Uterus (tissue), 4 donors: ENCODE results near the gene CIRBP. TPM values are rescaled to one million over a fixed set of nuclear protein-coding genes. Genes with fewer than 3 reads are reported as not detected.
"Not testable (repeated sequence)": the region's sequence is repeated elsewhere in the genome, so short reads cannot be mapped to it uniquely, and the experiment has no call there.

Experiments
- DNase-seq, 2 donors: peaks; one replicate each; pipeline ENCODE4 v3.0.0-alpha.2; 2019 to 2020
- H3K27ac ChIP-seq, 2 donors: fragments of 200-600 bp; sonication (generic); 1 replicate in 1 of 2; 2 replicates in 1 of 2; pipeline ENCODE4 v1.5.1; 2016 to 2018
- H3K27me3 ChIP-seq, 2 donors: fragments of 200-600 bp; sonication (generic); one replicate each; pipeline ENCODE4 v1.5.1; 2018 to 2019; ENCODE audit warnings: control low read depth in 1 of 2
- H3K36me3 ChIP-seq, 2 donors: fragments of 200-600 bp; sonication (generic); one replicate each; pipeline ENCODE4 v1.5.1; 2019; ENCODE audit warnings: control low read depth in 1 of 2
- H3K4me1 ChIP-seq, 2 donors: fragments of 200-600 bp; sonication (generic); one replicate each; pipeline ENCODE4 v1.5.1; 2018 to 2019; ENCODE audit warnings: control low read depth in 1 of 2
- H3K4me3 ChIP-seq, 2 donors: fragments of 200-600 bp; sonication (generic); 1 replicate in 1 of 2; 2 replicates in 1 of 2; pipeline ENCODE4 v1.5.1; 2018 to 2019; ENCODE audit warnings: mild to moderate bottlenecking in 1 of 2
- H3K9me3 ChIP-seq, 2 donors: fragments of 200-600 bp; sonication (generic); one replicate each; pipeline ENCODE4 v1.5.1; 2019; ENCODE audit warnings: control low read depth in 1 of 2
- POLR2A ChIP-seq, 2 donors: fragments of 450-650 bp; IDR thresholded peaks; one replicate each; pipeline ENCODE4 v1.6.1; 2016; ENCODE audit warnings: antibody characterized with exemption in 2 of 2, mild to moderate bottlenecking in 1 of 2, moderate library complexity in 1 of 2
- intact Hi-C: fragments of 100-400 bp; cut with DNase I; formaldehyde crosslinking; loops from one replicate; pipeline ENCODE4 v1.15.1; 2023; ENCODE audit warnings: low total_unique reads
- total RNA-seq, 4 donors: library from RNA; depleted of rRNA in 3 of 4; stranded (reverse); fragments of >200 nt in 3 of 4; gene quantifications; one replicate each; pipeline versions ENCODE4 v1.1.0 to v1.2.4, GENCODE V29; 2014 to 2023
- TF ChIP-seq, protein P1 (sequence below), 4 experiments: fragments of 200-600 bp in 2 of 4; fragments of 450-650 bp in 2 of 4; sonication (generic) in 2 of 4; IDR thresholded peaks; one replicate each; pipeline ENCODE4 v1.5.1; 2016 to 2019; ENCODE audit warnings: antibody characterized with exemption in 4 of 4, mild to moderate bottlenecking in 2 of 4, moderate library complexity in 1 of 4
- donor health status: DM: yes; HTN: yes; CAD: no.

CIRBP gene
- total RNA-seq, 4 donors from 2014 or later: 235 to 950 (median 535) TPM

DNA sequence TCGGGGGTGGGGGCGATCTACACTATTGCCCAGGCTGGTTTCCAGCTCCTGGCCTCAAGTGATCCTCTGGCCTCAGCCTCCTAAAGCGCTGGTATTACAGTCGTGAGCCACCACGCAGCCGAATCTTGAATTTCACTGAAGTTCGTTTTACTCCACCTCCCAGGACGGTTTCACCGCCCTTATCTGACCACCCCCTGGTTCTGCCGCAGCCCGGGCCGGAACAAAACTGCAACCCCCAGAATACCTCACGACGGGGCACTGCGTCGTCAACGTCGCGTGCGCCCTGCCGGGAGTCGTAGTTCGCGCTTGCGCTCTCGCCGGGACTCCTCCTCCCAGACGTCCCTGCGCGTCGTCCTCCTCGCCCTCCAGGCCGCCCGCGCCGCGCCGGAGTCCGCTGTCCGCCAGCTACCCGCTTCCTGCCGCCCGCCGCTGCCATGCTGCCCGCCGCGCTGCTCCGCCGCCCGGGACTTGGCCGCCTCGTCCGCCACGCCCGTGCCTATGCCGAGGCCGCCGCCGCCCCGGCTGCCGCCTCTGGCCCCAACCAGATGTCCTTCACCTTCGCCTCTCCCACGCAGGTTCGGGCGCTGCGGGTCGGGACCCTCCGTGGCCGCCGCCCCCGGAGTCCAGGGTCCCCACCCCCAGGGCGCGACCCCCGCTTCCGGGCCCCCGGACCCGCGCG, 27.6 kb upstream of the CIRBP start, which contains the start of gene ATP5F1D:
TSS of gene ATP5F1D (plus strand) at position 335 of the 679 bp plus-strand sequence. CDS start at position 435, 100 bp downstream.
- peak; percentile 75 to 87 for TF ChIP-seq POLR2A (IDR thresholded peaks at IDR 0.05)
- TF ChIP-seq, protein P1, sequence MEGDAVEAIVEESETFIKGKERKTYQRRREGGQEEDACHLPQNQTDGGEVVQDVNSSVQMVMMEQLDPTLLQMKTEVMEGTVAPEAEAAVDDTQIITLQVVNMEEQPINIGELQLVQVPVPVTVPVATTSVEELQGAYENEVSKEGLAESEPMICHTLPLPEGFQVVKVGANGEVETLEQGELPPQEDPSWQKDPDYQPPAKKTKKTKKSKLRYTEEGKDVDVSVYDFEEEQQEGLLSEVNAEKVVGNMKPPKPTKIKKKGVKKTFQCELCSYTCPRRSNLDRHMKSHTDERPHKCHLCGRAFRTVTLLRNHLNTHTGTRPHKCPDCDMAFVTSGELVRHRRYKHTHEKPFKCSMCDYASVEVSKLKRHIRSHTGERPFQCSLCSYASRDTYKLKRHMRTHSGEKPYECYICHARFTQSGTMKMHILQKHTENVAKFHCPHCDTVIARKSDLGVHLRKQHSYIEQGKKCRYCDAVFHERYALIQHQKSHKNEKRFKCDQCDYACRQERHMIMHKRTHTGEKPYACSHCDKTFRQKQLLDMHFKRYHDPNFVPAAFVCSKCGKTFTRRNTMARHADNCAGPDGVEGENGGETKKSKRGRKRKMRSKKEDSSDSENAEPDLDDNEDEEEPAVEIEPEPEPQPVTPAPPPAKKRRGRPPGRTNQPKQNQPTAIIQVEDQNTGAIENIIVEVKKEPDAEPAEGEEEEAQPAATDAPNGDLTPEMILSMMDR (IDR thresholded peaks at IDR 0.05): peak in 2 of 4 experiments; percentile 20 to 39
- Histone ChIP-seq H3K9me3 (no peaks in the 10 kb centered on the region), H3K36me3 (no peaks in the 10 kb centered on the region), H3K27me3 (peaks cover 0 to 4% of the 10 kb centered on the region in 2 donors), H3K27ac (peak within 1 kb of the TSS; percentile 93 to 97), H3K4me3 (peak within 1 kb of the TSS; percentile 44 to 51), H3K4me1 (peaks cover 0 to 28% of the 10 kb centered on the region in 2 donors)
- intact Hi-C loops: no loop called here
- DNase-seq: peak; percentile 93 to 94

DNA sequence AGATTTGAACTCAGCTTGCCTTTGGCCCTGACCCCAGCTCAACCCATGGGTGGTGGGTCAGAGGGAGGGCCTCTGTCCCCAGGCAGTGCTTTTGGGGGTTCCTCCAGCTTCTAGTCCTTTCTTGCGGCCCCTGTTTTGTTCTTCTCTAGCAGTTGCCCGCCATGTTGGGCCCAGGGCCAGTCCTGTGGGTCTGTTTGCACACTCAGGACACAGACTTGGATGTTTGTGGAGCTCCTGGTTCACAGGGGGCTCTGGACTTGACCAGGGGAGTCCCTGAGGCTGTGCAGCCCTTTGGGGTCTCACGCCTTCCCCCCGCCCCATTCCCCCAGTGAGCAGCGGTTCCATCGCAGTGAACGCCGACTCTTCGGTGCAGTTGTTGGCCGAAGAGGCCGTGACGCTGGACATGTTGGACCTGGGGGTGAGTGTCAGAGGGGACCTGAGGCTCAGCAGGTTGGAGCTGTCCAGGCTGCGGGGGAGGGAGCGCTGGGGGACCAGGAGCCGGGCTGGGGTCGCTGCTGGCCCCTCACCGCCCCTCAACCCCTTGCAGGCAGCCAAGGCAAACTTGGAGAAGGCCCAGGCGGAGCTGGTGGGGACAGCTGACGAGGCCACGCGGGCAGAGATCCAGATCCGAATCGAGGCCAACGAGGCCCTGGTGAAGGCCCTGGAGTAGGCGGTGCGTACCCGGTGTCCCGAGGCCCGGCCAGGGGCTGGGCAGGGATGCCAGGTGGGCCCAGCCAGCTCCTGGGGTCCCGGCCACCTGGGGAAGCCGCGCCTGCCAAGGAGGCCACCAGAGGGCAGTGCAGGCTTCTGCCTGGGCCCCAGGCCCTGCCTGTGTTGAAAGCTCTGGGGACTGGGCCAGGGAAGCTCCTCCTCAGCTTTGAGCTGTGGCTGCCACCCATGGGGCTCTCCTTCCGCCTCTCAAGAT, 25.1 kb upstream of the CIRBP start:
- Histone ChIP-seq H3K36me3 (no peaks in the 10 kb centered on the region), H3K27ac (peak overlapping the region; percentile 88 to 97), H3K4me1 (peaks cover 0 to 18% of the 10 kb centered on the region in 2 donors), H3K27me3 (no peaks in the 10 kb centered on the region), H3K4me3 (no peak overlapping the region), H3K9me3 (no peaks in the 10 kb centered on the region)
- peak; percentile 89 to 90 for DNase-seq
- intact Hi-C loops: loop anchor here (1.0 kb wide), 1 partner anchor 22 kb away; no protein-coding TSS in a partner anchor
- TF ChIP-seq POLR2A (IDR thresholded peaks at IDR 0.05): peak in 1 of 2 donors; percentile 44
- TF ChIP-seq, protein P1 (IDR thresholded peaks at IDR 0.05): peak; percentile 96 to 100 (median 99)

DNA sequence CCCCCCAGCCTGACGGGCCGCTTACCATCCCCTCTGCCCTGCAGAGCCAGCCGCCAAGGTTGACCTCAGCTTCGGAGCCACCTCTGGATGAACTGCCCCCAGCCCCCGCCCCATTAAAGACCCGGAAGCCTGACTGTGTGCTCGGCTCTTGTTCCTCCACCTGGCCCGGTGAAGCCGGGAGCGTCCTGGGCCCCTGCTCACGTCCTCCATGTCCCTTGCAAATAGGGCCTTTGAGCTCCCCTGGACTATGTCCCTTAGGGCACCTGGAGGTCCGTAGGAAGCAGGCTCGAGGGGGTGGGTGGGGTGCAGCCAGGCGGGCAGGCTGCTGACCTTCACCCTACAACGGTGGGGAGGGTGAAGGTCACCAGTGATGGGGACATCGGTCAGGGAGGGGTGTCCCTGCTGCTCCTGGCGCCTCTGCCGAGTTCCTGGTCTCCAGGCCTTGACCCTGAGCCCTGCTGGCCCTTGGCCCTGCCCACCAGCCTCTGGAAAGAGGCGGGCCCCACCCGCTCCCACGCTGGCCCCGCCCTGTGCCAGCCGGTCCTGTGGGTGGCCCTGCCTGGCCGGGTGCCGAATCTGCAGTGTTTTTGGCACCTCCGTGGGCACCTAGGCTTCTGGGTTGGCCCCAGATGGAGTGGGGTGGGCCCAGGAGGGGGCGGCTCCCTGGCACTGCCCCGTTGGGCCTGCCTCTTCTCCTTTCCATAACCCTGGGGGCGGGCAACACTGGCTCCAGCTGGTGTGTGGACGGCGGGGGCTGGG, 24.3 kb upstream of the CIRBP start:
- H3K27me3 ChIP-seq: no peaks in the 10 kb centered on the region
- H3K9me3 ChIP-seq: no peaks in the 10 kb centered on the region
- peak overlapping the region; percentile 88 to 97 for H3K27ac ChIP-seq
- no peaks in the 10 kb centered on the region for H3K36me3 ChIP-seq
- no peak for TF ChIP-seq POLR2A (IDR thresholded peaks at IDR 0.05)
- TF ChIP-seq, protein P1 (IDR thresholded peaks at IDR 0.05): no peak
- H3K4me3 ChIP-seq: no peak overlapping the region
- peak; percentile 57 to 66 for DNase-seq
- intact Hi-C loops: loop anchor here (1.0 kb wide), 1 partner anchor 21 kb away; no protein-coding TSS in a partner anchor
- peaks cover 0 to 18% of the 10 kb centered on the region in 2 donors for H3K4me1 ChIP-seq

DNA sequence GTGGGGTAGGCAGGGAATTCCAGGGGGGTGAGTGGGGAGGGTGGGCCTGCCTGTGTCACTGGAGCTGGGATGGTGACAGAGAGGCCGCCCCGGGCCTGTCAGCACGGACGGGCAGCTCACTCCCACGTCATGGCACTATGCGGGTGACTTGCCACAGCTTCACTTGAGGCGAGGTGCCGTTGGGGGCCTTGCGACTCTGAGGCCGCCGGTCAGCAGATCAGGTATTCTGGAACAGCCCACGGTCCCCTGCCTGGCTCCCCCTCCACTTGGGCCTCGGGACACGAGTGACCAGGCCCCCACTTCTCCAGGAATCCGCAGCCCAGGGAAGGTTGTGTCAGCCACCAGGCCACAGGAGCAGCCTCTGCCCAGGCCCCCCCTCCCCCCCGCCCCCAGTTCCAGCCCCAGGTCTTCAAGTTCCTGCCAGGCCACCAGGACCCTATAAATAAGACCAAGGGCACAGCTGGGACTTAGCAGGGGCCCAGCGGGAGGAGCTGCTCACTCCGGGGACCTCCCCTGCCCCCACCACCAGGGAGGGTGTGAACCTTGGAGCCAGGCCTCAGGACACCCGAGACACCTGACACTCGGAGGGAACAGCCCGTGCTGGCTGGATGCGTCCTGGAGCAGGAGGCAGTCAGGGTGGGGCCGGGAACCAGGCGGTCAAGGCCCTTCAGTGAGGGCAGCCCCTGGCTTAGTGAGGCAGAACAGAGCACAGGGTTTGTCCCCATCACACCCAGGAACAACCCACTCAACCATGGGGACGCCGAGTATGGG, 23.5 kb upstream of the CIRBP start:
- Histone ChIP-seq H3K27ac (peak overlapping the region; percentile 88 to 97), H3K9me3 (no peaks in the 10 kb centered on the region), H3K36me3 (no peaks in the 10 kb centered on the region), H3K4me3 (no peak overlapping the region), H3K4me1 (peaks cover 0 to 18% of the 10 kb centered on the region in 2 donors), H3K27me3 (no peaks in the 10 kb centered on the region)
- DNase-seq: peak; percentile 50 to 66
- intact Hi-C loops: no loop called here
- TF ChIP-seq, protein P1 (IDR thresholded peaks at IDR 0.05): no peak
- no peak for TF ChIP-seq POLR2A (IDR thresholded peaks at IDR 0.05)

DNA sequence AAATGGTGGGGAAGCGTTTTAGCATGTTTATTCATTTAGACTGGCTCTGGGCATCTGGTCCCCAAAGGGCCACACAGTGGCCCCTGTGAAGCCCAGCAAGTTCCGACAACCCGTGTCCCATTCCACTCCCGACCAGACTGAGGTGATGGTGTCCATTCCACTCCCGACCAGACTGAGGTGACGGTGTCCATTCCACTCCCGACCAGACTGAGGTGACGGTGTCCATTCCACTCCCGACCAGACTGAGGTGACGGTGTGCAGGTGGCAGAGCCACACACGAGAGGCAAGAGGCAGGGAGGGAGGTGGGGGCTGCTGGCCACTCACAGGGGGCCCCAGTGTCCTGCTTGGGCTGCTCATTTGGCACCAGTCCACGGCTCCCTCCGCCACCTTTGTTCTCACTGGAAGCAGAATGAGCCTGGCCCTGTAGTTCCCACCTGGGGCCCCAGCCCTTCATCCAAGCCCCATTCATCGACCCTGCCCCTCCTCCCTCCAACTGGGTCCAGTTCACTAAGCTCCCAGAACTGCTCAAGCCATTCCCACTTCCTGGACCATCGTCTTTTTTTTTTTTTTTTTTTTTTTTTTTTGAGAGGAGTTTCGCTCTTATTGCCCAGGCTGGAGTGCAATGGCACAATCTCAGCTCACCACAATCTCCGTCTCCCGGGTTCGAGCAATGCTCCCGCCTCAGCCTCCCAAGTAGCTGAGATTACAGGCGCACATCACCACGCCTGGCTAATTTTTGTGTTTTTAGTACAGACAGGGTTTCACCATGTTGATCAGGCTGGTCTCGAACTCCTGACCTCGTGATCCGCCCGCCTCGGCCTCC, 22.7 kb upstream of the CIRBP start:
- DNase-seq: peak; percentile 44 to 68
- H3K4me3 ChIP-seq, H3K27me3 ChIP-seq, H3K9me3 ChIP-seq, intact Hi-C loops, H3K36me3 ChIP-seq: not testable (repeated sequence)
- H3K4me1 ChIP-seq: peaks cover 0 to 25% of the 10 kb centered on the region in 2 donors
- peak overlapping the region; percentile 88 to 97 for H3K27ac ChIP-seq
